HepG2 (cell line): ENCODE measurements around the gene HMGN4. TPM values are rescaled to one million over a fixed set of nuclear protein-coding genes. Genes with fewer than 3 reads are reported as not detected.

Experiments used
- ATAC-seq: fragments of 200-7000 bp; cut with Tn5 transposase; 3 replicates; pipeline ENCODE4 v1.9.1; 2020; ENCODE audit warnings: mild to moderate bottlenecking, moderate library complexity
- BruUV-seq: library from RNA; stranded (reverse); fragments of 400-500 nt; replicated peaks from 2 replicates; lab custom pipeline; 2021; lab: Mats Ljungman, UMichigan
- CTCF ChIA-PET: fragments of 300-600 bp; formaldehyde crosslinking; extraction: SDS; loops from one replicate; lab custom pipeline; 2021; ENCODE audit warnings: low total read pairs, inconsistent platforms, low intra/inter-chr PET ratio; lab: Yijun Ruan, JAX
- POLR2A ChIA-PET: fragments of 350-600 bp; sonication (Branson Sonifier 250); formaldehyde crosslinking; loops from one replicate; lab custom pipeline; 2020; ENCODE audit warnings: antibody characterized with exemption, inconsistent platforms; lab: Yijun Ruan, JAX
- DNase-seq: peaks from one replicate; pipeline ENCODE4 v3.0.0-alpha.2; 2015; ENCODE audit warnings: low spot score
- FAIRE-seq: peaks from 3 replicates; lab custom pipeline; 2011; peaks lifted over from hg19 to GRCh38; lab: Jason Lieb, UNC
- H2AFZ ChIP-seq: one replicate; pipeline ENCODE4 v1.6.1; 2011; ENCODE audit warnings: low read length, inconsistent platforms
- H3K27ac ChIP-seq: fragments of 300-600 bp; 3 replicates; pipeline ENCODE4 v1.8.0; 2011; ENCODE audit warnings: mixed run types, mild to moderate bottlenecking, mixed read lengths, low read length, inconsistent platforms; ENCODE audit not compliant: insufficient read depth; ENCODE audit errors: extremely low read length
- H3K27me3 ChIP-seq, 2 experiments: fragments of 200-600 bp in 1 of 2; 2 replicates in 1 of 2; 3 replicates in 1 of 2; pipeline versions ENCODE4 v1.6.0 to v1.8.0; 2011; ENCODE audit warnings: low read length in 2 of 2, mild to moderate bottlenecking in 2 of 2, moderate library complexity in 2 of 2, inconsistent platforms in 1 of 2; ENCODE audit not compliant: insufficient read depth in 2 of 2, control insufficient read depth in 1 of 2
- H3K36me3 ChIP-seq, 2 experiments: fragments of 200-600 bp in 1 of 2; replicated peaks in 1 of 2; 2 replicates in 1 of 2; 3 replicates in 1 of 2; pipeline versions ENCODE4 v1.5.1 to v1.8.0; 2011; ENCODE audit warnings: low read length in 2 of 2, inconsistent platforms in 1 of 2; ENCODE audit not compliant: insufficient read depth in 2 of 2, control insufficient read depth in 1 of 2
- H3K4me1 ChIP-seq: 2 replicates; pipeline ENCODE4 v1.5.1; 2012; ENCODE audit warnings: low read length, inconsistent platforms; ENCODE audit not compliant: insufficient read depth
- H3K4me2 ChIP-seq: 2 replicates; pipeline ENCODE4 v1.6.0; 2011; ENCODE audit warnings: low read depth, low read length, inconsistent platforms
- H3K4me3 ChIP-seq, 3 experiments: fragments of 200-600 bp in 1 of 3; sonication (generic), shearing (Covaris generic) in 1 of 3; replicated peaks in 1 of 3; 2 replicates each; pipeline ENCODE4 v1.5.1; 2011 to 2016; ENCODE audit warnings: low read length in 3 of 3, inconsistent platforms in 2 of 3, low read depth in 2 of 3, mild to moderate bottlenecking in 2 of 3, control low read depth in 1 of 3, mixed read lengths in 1 of 3; ENCODE audit not compliant: insufficient read depth in 1 of 3
- H3K79me2 ChIP-seq: one replicate; pipeline ENCODE4 v1.6.1; 2011; ENCODE audit warnings: low read length, inconsistent platforms; ENCODE audit not compliant: insufficient read depth
- H3K9ac ChIP-seq: 2 replicates; pipeline ENCODE4 v1.6.0; 2011; ENCODE audit warnings: mild to moderate bottlenecking, low read depth, low read length, inconsistent platforms; ENCODE audit not compliant: insufficient read depth
- H3K9me3 ChIP-seq: 2 replicates; pipeline ENCODE4 v1.5.1; 2012; ENCODE audit warnings: mild to moderate bottlenecking, low read length
- H4K20me1 ChIP-seq: 2 replicates; pipeline ENCODE4 v1.6.0; 2011; ENCODE audit warnings: inconsistent platforms, mild to moderate bottlenecking, low read length, moderate library complexity; ENCODE audit not compliant: insufficient read depth
- CEBPB ChIP-seq: IDR thresholded peaks from 2 replicates; pipeline ENCODE4 v1.6.1; 2011; ENCODE audit warnings: low read depth, low read length, improper control_type of control experiment, borderline replicate concordance
- HCFC1 ChIP-seq: fragments of 150-350 bp; IDR thresholded peaks from 2 replicates; pipeline ENCODE4 v1.6.1; 2014; ENCODE audit warnings: low read depth, low read length
- HDAC1 ChIP-seq: sonication (generic); formaldehyde crosslinking; IDR thresholded peaks from 2 replicates; pipeline ENCODE4 v1.5.1; 2020; ENCODE audit warnings: mild to moderate bottlenecking, missing genetic modification reagents
- HES4 ChIP-seq: sonication (generic); formaldehyde crosslinking; IDR thresholded peaks from 2 replicates; pipeline ENCODE4 v1.9.0; 2021; ENCODE audit warnings: mild to moderate bottlenecking, missing genetic modification reagents, borderline replicate concordance
- SCMH1 ChIP-seq: sonication (generic); formaldehyde crosslinking; IDR thresholded peaks from 2 replicates; pipeline ENCODE4 v1.9.0; 2021; ENCODE audit warnings: missing genetic modification reagents, mild to moderate bottlenecking, borderline replicate concordance
- ZFP90 ChIP-seq: sonication (generic); formaldehyde crosslinking; IDR thresholded peaks from 2 replicates; pipeline ENCODE4 v1.8.0; 2022; ENCODE audit warnings: missing genetic modification reagents, mild to moderate bottlenecking, inconsistent platforms, borderline replicate concordance
- ZNF468 ChIP-seq: sonication (generic); formaldehyde crosslinking; IDR thresholded peaks from 2 replicates; pipeline ENCODE4 v1.8.0; 2022; ENCODE audit warnings: mild to moderate bottlenecking, moderate library complexity, missing genetic modification reagents
- ZNF646 ChIP-seq: sonication (generic); formaldehyde crosslinking; IDR thresholded peaks from 2 replicates; pipeline ENCODE4 v1.9.0; 2021; ENCODE audit warnings: mild to moderate bottlenecking, missing genetic modification reagents
- ZNF704 ChIP-seq: sonication (generic); formaldehyde crosslinking; IDR thresholded peaks from 2 replicates; pipeline ENCODE4 v1.8.1; 2023; ENCODE audit warnings: mild to moderate bottlenecking, inconsistent platforms, moderate library complexity, missing genetic modification reagents, borderline replicate concordance
- ZNF724P ChIP-seq: sonication (generic); formaldehyde crosslinking; IDR thresholded peaks from 2 replicates; pipeline ENCODE4 v1.8.0; 2022; ENCODE audit warnings: missing genetic modification reagents, borderline replicate concordance
- ZNF800 ChIP-seq: sonication (generic); formaldehyde crosslinking; IDR thresholded peaks from 2 replicates; pipeline ENCODE4 v1.4.0; 2020; ENCODE audit warnings: missing genetic modification reagents
- WGBS: methylation state at CpG from one replicate; pipeline ENCODE4 v1.1.6; 2017; ENCODE audit warnings: low lambda C conversion rate; 5-methylcytosine and 5-hydroxymethylcytosine counted together
- in situ Hi-C: cut with HindIII; loops from 2 replicates; pipeline ENCODE4 v1.10.0; 2017; ENCODE audit warnings: low pct_unique_long_range_greater_than_20kb; ENCODE audit not compliant: extremely low pct_ligation_motif_present
- intact Hi-C: fragments of 100-400 bp; cut with micrococcal nuclease; formaldehyde crosslinking; loops from one replicate; pipeline ENCODE4 v1.10.0; 2022; ENCODE audit not compliant: unreplicated experiment
- polyA plus RNA-seq, 8 experiments: library from polyadenylated mRNA; depleted of rRNA in 3 of 8; stranded (reverse) in 7 of 8; unstranded in 1 of 8; fragments of >200 nt; fragmentation: Illumina TruSeq in 4 of 8; extraction: Trizol in 4 of 8; gene quantifications; 2 replicates each; pipeline versions ENCODE4 v1.2.1 to v1.2.3, GENCODE V29; 2011 to 2016; ENCODE audit warnings: low read depth in 4 of 8, missing spikeins in 1 of 8, mixed read lengths in 1 of 8; ENCODE audit not compliant: insufficient read depth in 1 of 8
- total RNA-seq, 5 experiments: library from RNA; depleted of rRNA; stranded (reverse); fragments of >200 nt; fragmentation: Illumina TruSeq; extraction: Trizol; gene quantifications; 2 replicates each; pipeline ENCODE4 v1.2.3, GENCODE V29; 2016; ENCODE audit warnings: low read depth in 1 of 5

Gene HMGN4
- total and polyA plus RNA-seq, 2 of the 13 experiments (the other 11 are each of a cell fraction or from before 2014, with no cell fraction given), result 39.9 to 52.1 TPM

GRCh38 chr6:26593278-26594130, 55.3 kb downstream of the HMGN4 start (continued):
- no peak for TF ChIP-seq ZNF646 (CRISPR knock-in tag)

- intact Hi-C loops (no loop called here), in situ Hi-C loops (no loop called here)
- no peak for DNase-seq
- no peak for ATAC-seq
- H2AFZ ChIP-seq, result no peak overlapping the region
- no TSS peak for BruUV-seq
- CTCF ChIA-PET, result interaction anchor here (2.9 kb wide), 1 partner anchor 252 kb away, joined by 18 read pairs; no protein-coding TSS in a partner anchor
- peak overlapping the region; percentile 3; the same call in 1 of the 2 replicates for H3K9ac ChIP-seq
- 57% methylated on average over 6 of the region's 6 CpGs for WGBS
- H3K36me3 ChIP-seq, result peaks cover 4 to 11% of the 10 kb centered on the region in 2 experiments
- H3K4me3 ChIP-seq, result peak overlapping the region in 1 of 3 experiments; percentile 100; a peak in 1 of 6 replicates
- no peak for FAIRE-seq
- POLR2A ChIA-PET, result interaction anchor here (1.0 to 2.1 kb wide), 3 partner anchors 17 to 22 kb away, joined by 4 to 12 read pairs (median 4); no protein-coding TSS in a partner anchor
- H3K9me3 ChIP-seq, result no peaks in the 10 kb centered on the region
- no peak overlapping the region for H3K27ac ChIP-seq
- peak overlapping the region; percentile 87 for H3K4me2 ChIP-seq
- H3K79me2 ChIP-seq, result peaks cover 15% of the 10 kb centered on the region
- peaks cover 31% of the 10 kb centered on the region for H3K4me1 ChIP-seq
- no peaks in the 10 kb centered on the region; a peak in 1 of 5 replicates for H3K27me3 ChIP-seq
- no peaks in the 10 kb centered on the region for H4K20me1 ChIP-seq
- no peak for TF ChIP-seq ZFP90 (CRISPR knock-in tag)
- TF ChIP-seq HDAC1 (CRISPR knock-in tag), result 0 out of 2 replicates have a peak, but pooled peaks have one; percentile 33
- TF ChIP-seq ZNF800, result 0 out of 2 replicates have a peak, but pooled peaks have one; percentile 9
- no peak for TF ChIP-seq ZNF468 (CRISPR knock-in tag)
- TF ChIP-seq ZNF704 (CRISPR knock-in tag), result no peak
- no peak for TF ChIP-seq SCMH1 (CRISPR knock-in tag)
- TF ChIP-seq HES4, result no peak
- no peak for TF ChIP-seq ZNF724P (CRISPR knock-in tag)
- peak; percentile 70 for TF ChIP-seq CEBPB
- no peak for TF ChIP-seq HCFC1
These were observed 55.9 kb downstream of the HMGN4 start for GRCh38 chr6:26594131-26594498.
